Vagina (tissue), 2 donors: ENCODE measurements around the gene TP53I3.

Source experiments
- CTCF ChIP-seq, 3 experiments: fragments of 450-650 bp in 2 of 3; fragments of 200-600 bp in 1 of 3; sonication (generic) in 1 of 3; IDR thresholded peaks; one replicate each; pipeline ENCODE4 v1.5.1; 2017 to 2019; ENCODE audit warnings: antibody characterized with exemption in 3 of 3, mild to moderate bottlenecking in 2 of 3, moderate library complexity in 2 of 3
- POLR2AphosphoS5 ChIP-seq, 2 donors: sonication (generic); formaldehyde crosslinking; IDR thresholded peaks; one replicate each; pipeline ENCODE4 v1.9.0; 2017; ENCODE audit warnings: antibody characterized with exemption in 2 of 2, mild to moderate bottlenecking in 2 of 2, low read depth in 1 of 2; ENCODE audit not compliant: insufficient read depth in 1 of 2

GRCh38 chr2:24046930-24047702 lies 37.5 kb downstream of the TP53I3 start, which contains the start of gene WDCP:
- TF ChIP-seq CTCF (IDR thresholded peaks at IDR 0.05) (no peak), POLR2AphosphoS5 (IDR thresholded peaks at IDR 0.05; ENCODE audit: insufficient read depth in 1 of 2, low read depth in 1 of 2) (peak; percentile 82 to 95)
